Measurements from ENCODE around the gene SALL3.

The SALL3 gene

GRCh38 chr18:78981394-78981831, 1.8 kb downstream of the SALL3 start:
- no peak for TF ChIP-seq CTCF (IDR thresholded peaks at IDR 0.05; ENCODE audit: insufficient read depth, low read length)
- no peak for TF ChIP-seq POLR2AphosphoS5 (IDR thresholded peaks at IDR 0.05; ENCODE audit: low read depth)
- TF ChIP-seq SPI1 (IDR thresholded peaks at IDR 0.05; ENCODE audit: borderline replicate concordance, low read depth): no peak
- TF ChIP-seq GABPA (IDR thresholded peaks at IDR 0.05; ENCODE audit: low read depth): no peak
- no peak for TF ChIP-seq REST (IDR thresholded peaks at IDR 0.05; ENCODE audit: insufficient replicate concordance, low read depth)
- H3K27ac ChIP-seq (replicated peaks): no peak overlapping the region
- peaks cover 71% of the 10 kb centered on the region for H3K27me3 ChIP-seq (ENCODE audit: insufficient read depth, poor library complexity, severe bottlenecking)
- no peak for DNase-seq (ENCODE audit: low read depth in 1 of 2, low spot score in 1 of 2)
- H3K4me3 ChIP-seq (replicated peaks; ENCODE audit: insufficient read depth, low read length): no peak overlapping the region

GRCh38 chr18:78981989-78982620, 2.5 kb downstream of the SALL3 start:
- DNase-seq (ENCODE audit: low read depth in 1 of 2, low spot score in 1 of 2): no peak
- Histone ChIP-seq H3K4me3 (replicated peaks; ENCODE audit: insufficient read depth, low read length) (no peak overlapping the region), H3K27me3 (ENCODE audit: insufficient read depth, poor library complexity, severe bottlenecking) (peaks cover 68% of the 10 kb centered on the region), H3K27ac (replicated peaks) (no peak overlapping the region)
- TF ChIP-seq GABPA (IDR thresholded peaks at IDR 0.05; ENCODE audit: low read depth) (no peak), CTCF (IDR thresholded peaks at IDR 0.05; ENCODE audit: insufficient read depth, low read length) (no peak), SPI1 (IDR thresholded peaks at IDR 0.05; ENCODE audit: borderline replicate concordance, low read depth) (no peak), REST (IDR thresholded peaks at IDR 0.05; ENCODE audit: insufficient replicate concordance, low read depth) (no peak), POLR2AphosphoS5 (IDR thresholded peaks at IDR 0.05; ENCODE audit: low read depth) (no peak)

GRCh38 chr18:78983512-78983911, 3.9 kb downstream of the SALL3 start:
- DNase-seq (ENCODE audit: low read depth in 1 of 2, low spot score in 1 of 2): no peak
- no peak overlapping the region for H3K4me3 ChIP-seq (replicated peaks; ENCODE audit: insufficient read depth, low read length)
- H3K27me3 ChIP-seq (ENCODE audit: insufficient read depth, poor library complexity, severe bottlenecking): peaks cover 57% of the 10 kb centered on the region
- no peak for TF ChIP-seq REST (IDR thresholded peaks at IDR 0.05; ENCODE audit: insufficient replicate concordance, low read depth)
- TF ChIP-seq GABPA (IDR thresholded peaks at IDR 0.05; ENCODE audit: low read depth): no peak
- no peak overlapping the region for H3K27ac ChIP-seq (replicated peaks)

All from HL-60 (cell line).